HepG2 (cell line): ENCODE results near the gene TECTB. TPM values are rescaled to one million over a fixed set of nuclear protein-coding genes. Genes with fewer than 3 reads are reported as not detected.

Experiments
- AHDC1 ChIP-seq: sonication (generic); formaldehyde crosslinking; IDR thresholded peaks from 2 replicates; pipeline ENCODE4 v1.5.1; 2020; ENCODE audit warnings: mild to moderate bottlenecking, missing genetic modification reagents, borderline replicate concordance
- CBFB ChIP-seq: sonication (generic); formaldehyde crosslinking; IDR thresholded peaks from 2 replicates; pipeline ENCODE4 v1.4.0; 2020; ENCODE audit warnings: missing genetic modification reagents
- CHCHD3 ChIP-seq: sonication (generic); formaldehyde crosslinking; IDR thresholded peaks from 2 replicates; pipeline ENCODE4 v1.8.0; 2022; ENCODE audit warnings: mild to moderate bottlenecking, missing genetic modification reagents, moderate library complexity
- FOXP4 ChIP-seq: sonication (generic); formaldehyde crosslinking; IDR thresholded peaks from 2 replicates; pipeline ENCODE4 v1.4.0; 2020; ENCODE audit warnings: missing genetic modification reagents
- HOXD1 ChIP-seq: sonication (generic); formaldehyde crosslinking; IDR thresholded peaks from 2 replicates; pipeline ENCODE4 v1.5.0; 2020; ENCODE audit warnings: missing genetic modification reagents
- JUN ChIP-seq: sonication (generic); formaldehyde crosslinking; IDR thresholded peaks from 2 replicates; pipeline ENCODE4 v1.4.0; 2020; ENCODE audit warnings: mild to moderate bottlenecking, missing genetic modification reagents
- MEIS1 ChIP-seq: sonication (generic); formaldehyde crosslinking; IDR thresholded peaks from 2 replicates; pipeline ENCODE4 v1.9.0; 2021; ENCODE audit warnings: mild to moderate bottlenecking, missing genetic modification reagents, moderate library complexity, borderline replicate concordance
- PPARG ChIP-seq: conservative IDR thresholded peaks from 2 replicates; pipeline ENCODE4 v1.6.1; 2016; ENCODE audit warnings: missing biosample characterization, missing genetic modification reagents
- PTBP1 ChIP-seq: fragments of 200-400 bp; formaldehyde crosslinking; IDR thresholded peaks from 2 replicates; pipeline ENCODE4 v1.6.1; 2018; ENCODE audit warnings: low read length, low read depth; ENCODE audit not compliant: poor library complexity, severe bottlenecking
- SP1 ChIP-seq, 2 experiments: fragments of 450-650 bp in 1 of 2; sonication (generic) in 1 of 2; formaldehyde crosslinking in 1 of 2; IDR thresholded peaks; 2 replicates each; pipeline versions ENCODE4 v1.4.0 to v1.6.1; 2016 to 2020; ENCODE audit warnings: missing genetic modification reagents in 1 of 2
- TCF7 ChIP-seq: sonication (generic); IDR thresholded peaks from 2 replicates; pipeline ENCODE4 v1.6.1; 2016; ENCODE audit warnings: antibody characterized with exemption, low read depth
- TFDP2 ChIP-seq: sonication (generic); formaldehyde crosslinking; IDR thresholded peaks from 2 replicates; pipeline ENCODE4 v1.4.0; 2020; ENCODE audit warnings: missing genetic modification reagents
- ZNF205 ChIP-seq: IDR thresholded peaks from 2 replicates; pipeline ENCODE4 v1.6.1; 2018; ENCODE audit warnings: missing biosample characterization, missing genetic modification reagents
- ZNF251 ChIP-seq: sonication (generic); formaldehyde crosslinking; IDR thresholded peaks from 2 replicates; pipeline ENCODE4 v1.9.0; 2021; ENCODE audit warnings: mild to moderate bottlenecking, missing genetic modification reagents
- ZNF3 ChIP-seq: IDR thresholded peaks from 2 replicates; pipeline ENCODE4 v1.7.0; 2017; ENCODE audit warnings: inconsistent platforms
- ZNF580 ChIP-seq: IDR thresholded peaks from 2 replicates; pipeline ENCODE4 v1.6.1; 2016; ENCODE audit warnings: low read depth, borderline replicate concordance
- ZNF720 ChIP-seq: sonication (generic); formaldehyde crosslinking; IDR thresholded peaks from 2 replicates; pipeline ENCODE4 v1.4.0; 2020; ENCODE audit warnings: missing genetic modification reagents
- ZXDC ChIP-seq: sonication (generic); formaldehyde crosslinking; IDR thresholded peaks from 2 replicates; pipeline ENCODE4 v1.5.0; 2020; ENCODE audit warnings: mild to moderate bottlenecking, missing genetic modification reagents
- polyA plus RNA-seq, 8 experiments: library from polyadenylated mRNA; depleted of rRNA in 3 of 8; stranded (reverse) in 7 of 8; unstranded in 1 of 8; fragments of >200 nt; fragmentation: Illumina TruSeq in 4 of 8; extraction: Trizol in 4 of 8; gene quantifications; 2 replicates each; pipeline versions ENCODE4 v1.2.1 to v1.2.3, GENCODE V29; 2011 to 2016; ENCODE audit warnings: low read depth in 4 of 8, missing spikeins in 1 of 8, mixed read lengths in 1 of 8; ENCODE audit not compliant: insufficient read depth in 1 of 8
- total RNA-seq, 5 experiments: library from RNA; depleted of rRNA; stranded (reverse); fragments of >200 nt; fragmentation: Illumina TruSeq; extraction: Trizol; gene quantifications; 2 replicates each; pipeline ENCODE4 v1.2.3, GENCODE V29; 2016; ENCODE audit warnings: low read depth in 1 of 5

Gene TECTB
- total and polyA plus RNA-seq, 2 of the 13 experiments (the other 11 are each of a cell fraction or from before 2014, with no cell fraction given): 0.78 to 1.8 TPM

GRCh38 chr10:112275512-112276245 is 7.5 kb upstream of the TECTB start (continued):
- TF ChIP-seq AHDC1 (CRISPR knock-in tag) (peak; percentile 52; the same call in 1 of the 2 replicates), MEIS1 (CRISPR knock-in tag) (peak; percentile 40; the same call in 1 of the 2 replicates), ZNF580 (peak; percentile 37; the same call in 1 of the 2 replicates), PTBP1 (no peak), ZNF3 (no peak; the same call in 1 of the 2 replicates), JUN (CRISPR knock-in tag) (peak; percentile 74), ZNF251 (CRISPR knock-in tag) (no peak), ZXDC (CRISPR knock-in tag) (no peak), CBFB (CRISPR knock-in tag) (peak; percentile 97), ZNF720 (CRISPR knock-in tag) (no peak), FOXP4 (peak; percentile 92), TCF7 (peak; percentile 92), TFDP2 (CRISPR knock-in tag) (no peak), PPARG (CRISPR knock-in tag) (peak; percentile 56; the same call in 1 of the 2 replicates), SP1 (IDR thresholded peaks at IDR 0.05) (no peak), SP1 (CRISPR knock-in tag; IDR thresholded peaks at IDR 0.05) (peak; percentile 63; the same call in 1 of the 2 replicates), ZNF205 (CRISPR knock-in tag) (no peak), CHCHD3 (CRISPR knock-in tag) (no peak), HOXD1 (CRISPR knock-in tag) (peak; percentile 99)
